ENCODE measurements around the gene SCUBE2. TPM values are rescaled to one million over a fixed set of nuclear protein-coding genes. Genes with fewer than 3 reads are reported as not detected.

SCUBE2 gene
- total RNA-seq, 3 donors from 2014 or later, result 8.7 to 18.7 (median 15.9) TPM

- H3K36me3 ChIP-seq (ENCODE audit: low read depth), result no peaks in the 10 kb centered on the region
- no peaks in the 10 kb centered on the region for H3K9me3 ChIP-seq
- DNase-seq (no peak), ATAC-seq (no peak)
- no peak for TF ChIP-seq CTCF (IDR thresholded peaks at IDR 0.05)
- intact Hi-C loops (cut with DNase I, micrococcal nuclease), result no loop called here
- no peak overlapping the region for H3K4me3 ChIP-seq
- H3K4me1 ChIP-seq (ENCODE audit: low read depth), result no peaks in the 10 kb centered on the region
These were observed 34.4 kb downstream of the SCUBE2 start for GRCh38 chr11:9057007-9057406.

- H3K4me3 ChIP-seq, result no peak overlapping the region
- H3K4me1 ChIP-seq (ENCODE audit: low read depth), result no peaks in the 10 kb centered on the region
- intact Hi-C loops (cut with DNase I, micrococcal nuclease), result no loop called here
- ATAC-seq (no peak), DNase-seq (no peak)
- H3K9me3 ChIP-seq, result no peaks in the 10 kb centered on the region
- H3K36me3 ChIP-seq (ENCODE audit: low read depth), result no peaks in the 10 kb centered on the region
- TF ChIP-seq CTCF (IDR thresholded peaks at IDR 0.05), result no peak
These were observed 34.9 kb downstream of the SCUBE2 start for GRCh38 chr11:9056467-9056866.

- intact Hi-C loops (cut with DNase I, micrococcal nuclease), result no loop called here
- Histone ChIP-seq H3K36me3 (ENCODE audit: low read depth) (no peaks in the 10 kb centered on the region), H3K4me3 (no peak overlapping the region), H3K9me3 (no peaks in the 10 kb centered on the region), H3K4me1 (ENCODE audit: low read depth) (no peaks in the 10 kb centered on the region)
- DNase-seq, result no peak
- peak; percentile 11 for ATAC-seq
- no peak for TF ChIP-seq CTCF (IDR thresholded peaks at IDR 0.05)
These were observed 37.9 kb downstream of the SCUBE2 start for GRCh38 chr11:9053316-9054035.

GRCh38 chr11:9052316-9052715 lies 39.1 kb downstream of the SCUBE2 start:
- intact Hi-C loops (cut with DNase I, micrococcal nuclease), result no loop called here
- Histone ChIP-seq H3K4me1 (ENCODE audit: low read depth) (no peaks in the 10 kb centered on the region), H3K4me3 (no peak overlapping the region), H3K9me3 (no peaks in the 10 kb centered on the region), H3K36me3 (ENCODE audit: low read depth) (no peaks in the 10 kb centered on the region)
- TF ChIP-seq CTCF (IDR thresholded peaks at IDR 0.05), result no peak
- ATAC-seq (no peak), DNase-seq (no peak)

- DNase-seq, result no peak
- intact Hi-C loops (cut with DNase I, micrococcal nuclease), result no loop called here
These were observed 41.4 kb downstream of the SCUBE2 start for GRCh38 chr11:9049959-9050358.

More at GRCh38 chr11:9049959-9050358, 41.4 kb downstream of the SCUBE2 start:
- Histone ChIP-seq H3K9me3 (no peaks in the 10 kb centered on the region), H3K36me3 (ENCODE audit: low read depth) (no peaks in the 10 kb centered on the region), H3K4me1 (ENCODE audit: low read depth) (no peaks in the 10 kb centered on the region), H3K4me3 (no peak overlapping the region)
- TF ChIP-seq CTCF (IDR thresholded peaks at IDR 0.05), result no peak
- ATAC-seq, result no peak

Data from mucosa of descending colon (tissue), 3 donors.